EH (cell line): ENCODE results near the gene AGBL1.
"Not testable (repeated sequence)": the region's sequence is repeated elsewhere in the genome, so short reads cannot be mapped to it uniquely, and the experiment has no call there.

Experiments
- DNase-seq: peaks from one replicate; pipeline ENCODE4 v3.0.0-alpha.2; 2015; ENCODE audit warnings: low read depth

AGBL1 gene

GRCh38 chr15:86872782-86873181 is 793.1 kb downstream of the AGBL1 start:
- DNase-seq = no peak

GRCh38 chr15:86875067-86875466 is 795.4 kb downstream of the AGBL1 start:
- DNase-seq = no peak

- no peak for DNase-seq
Observed at GRCh38 chr15:86876387-86876944, 796.8 kb downstream of the AGBL1 start.

- no peak for DNase-seq
Observed at GRCh38 chr15:86877171-86877631, 797.5 kb downstream of the AGBL1 start.

GRCh38 chr15:86878844-86879243 is 799.2 kb downstream of the AGBL1 start:
- DNase-seq = not testable (repeated sequence)

GRCh38 chr15:86879250-86880229 is 799.9 kb downstream of the AGBL1 start:
- DNase-seq = no peak

- DNase-seq = no peak
Observed at GRCh38 chr15:86885616-86886015, 805.9 kb downstream of the AGBL1 start.

- DNase-seq = peak; percentile 3
Observed at GRCh38 chr15:86892774-86893449, 813.2 kb downstream of the AGBL1 start.

- no peak for DNase-seq
Observed at GRCh38 chr15:86894269-86894668, 814.6 kb downstream of the AGBL1 start.

- DNase-seq = no peak
Observed at GRCh38 chr15:86903642-86904421, 824.2 kb downstream of the AGBL1 start.

- no peak for DNase-seq
Observed at GRCh38 chr15:86905625-86906256, 826.1 kb downstream of the AGBL1 start.

- no peak for DNase-seq
Observed at GRCh38 chr15:86906376-86906775, 826.7 kb downstream of the AGBL1 start.

GRCh38 chr15:86911022-86911421 is 831.4 kb downstream of the AGBL1 start:
- DNase-seq = no peak

- no peak for DNase-seq
Observed at GRCh38 chr15:86912661-86913060, 833.0 kb downstream of the AGBL1 start.

- peak; percentile 55 for DNase-seq
Observed at GRCh38 chr15:86915811-86916331, 836.2 kb downstream of the AGBL1 start.

GRCh38 chr15:86916671-86917360 is 837.1 kb downstream of the AGBL1 start:
- DNase-seq = no peak

GRCh38 chr15:86917361-86917671 is 837.6 kb downstream of the AGBL1 start:
- no peak for DNase-seq

- DNase-seq = no peak
Observed at GRCh38 chr15:86919581-86919980, 839.9 kb downstream of the AGBL1 start.

- no peak for DNase-seq
Observed at GRCh38 chr15:86929461-86929860, 849.8 kb downstream of the AGBL1 start.

- no peak for DNase-seq
Observed at GRCh38 chr15:86932456-86932855, 852.8 kb downstream of the AGBL1 start.

- no peak for DNase-seq
Observed at GRCh38 chr15:86935841-86936240, 856.2 kb downstream of the AGBL1 start.
